Transverse colon (tissue), 4 donors: ENCODE results near the gene FOXL3.

Experiments
- CTCF ChIP-seq, 5 experiments: fragments of 200-600 bp in 3 of 5; fragments of 450-650 bp in 2 of 5; sonication (generic) in 3 of 5; IDR thresholded peaks; 1 replicate in 2 of 5; 2 replicates in 3 of 5; pipeline ENCODE4 v1.5.1; 2016 to 2017; ENCODE audit warnings: antibody characterized with exemption in 5 of 5, inconsistent platforms in 3 of 5, mild to moderate bottlenecking in 2 of 5, moderate library complexity in 1 of 5
- POLR2A ChIP-seq: fragments of 450-650 bp; IDR thresholded peaks from one replicate; pipeline ENCODE4 v1.6.1; 2016; ENCODE audit warnings: antibody characterized with exemption, mild to moderate bottlenecking, moderate library complexity
- POLR2AphosphoS5 ChIP-seq, 3 donors: sonication (generic); formaldehyde crosslinking; IDR thresholded peaks; one replicate each; pipeline ENCODE4 v1.6.1; 2016; ENCODE audit warnings: antibody characterized with exemption in 3 of 3

- no peak for TF ChIP-seq POLR2A
- no peak for TF ChIP-seq POLR2AphosphoS5 (IDR thresholded peaks at IDR 0.05)
- no peak for TF ChIP-seq CTCF (IDR thresholded peaks at IDR 0.05)
Measured at GRCh38 chr7:325811-326210, 35.8 kb downstream of the FOXL3 start.
